Right hindlimb (tissue), 1 donor: ENCODE data around the gene VSTM4.

Source experiments
- DNase-seq: peaks from one replicate; pipeline ENCODE4 v3.0.0-alpha.2; 2018

Gene VSTM4

DNA sequence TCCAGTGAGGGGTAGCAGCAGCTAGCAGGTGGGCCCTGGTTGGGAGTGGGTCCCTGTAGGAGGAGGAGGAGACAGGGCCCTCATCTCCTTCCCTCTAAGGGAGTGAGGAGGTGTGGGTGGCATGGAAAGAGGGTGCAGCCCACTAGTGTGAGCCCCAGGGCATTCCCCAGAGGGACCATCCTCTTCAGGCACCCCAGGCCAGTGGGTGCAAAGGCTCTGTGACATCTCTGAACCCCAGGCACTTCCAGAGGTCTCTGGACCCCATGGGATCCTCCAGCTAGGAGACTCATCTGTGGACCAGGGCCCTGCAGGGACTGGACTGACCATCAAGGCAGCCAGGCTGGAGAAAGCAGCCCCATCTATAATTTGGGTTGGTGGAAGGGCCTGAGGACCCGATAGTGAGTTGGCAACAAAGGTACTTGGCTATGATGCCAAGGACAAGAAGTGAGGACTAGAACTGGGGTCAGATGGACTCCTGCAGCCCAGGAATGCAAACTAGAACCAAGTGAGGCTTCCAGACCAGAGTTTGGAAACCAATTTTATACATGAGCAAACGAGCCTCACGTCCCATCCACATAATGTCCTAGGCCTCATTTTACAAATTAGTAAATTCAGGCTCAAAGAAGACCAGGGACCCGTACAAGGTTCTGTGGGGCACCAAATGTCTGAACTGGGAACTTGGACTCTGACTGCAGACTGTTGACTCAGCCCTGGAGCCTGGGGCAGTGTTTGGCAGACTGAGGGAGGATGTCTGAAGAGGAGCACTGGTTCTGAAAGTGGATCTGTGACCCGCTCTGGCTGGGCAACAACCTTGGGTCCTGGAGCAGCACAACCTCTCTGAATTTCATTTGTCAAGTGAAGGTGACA, 1.4 kb upstream of the VSTM4 start:
- DNase-seq = no peak

DNA sequence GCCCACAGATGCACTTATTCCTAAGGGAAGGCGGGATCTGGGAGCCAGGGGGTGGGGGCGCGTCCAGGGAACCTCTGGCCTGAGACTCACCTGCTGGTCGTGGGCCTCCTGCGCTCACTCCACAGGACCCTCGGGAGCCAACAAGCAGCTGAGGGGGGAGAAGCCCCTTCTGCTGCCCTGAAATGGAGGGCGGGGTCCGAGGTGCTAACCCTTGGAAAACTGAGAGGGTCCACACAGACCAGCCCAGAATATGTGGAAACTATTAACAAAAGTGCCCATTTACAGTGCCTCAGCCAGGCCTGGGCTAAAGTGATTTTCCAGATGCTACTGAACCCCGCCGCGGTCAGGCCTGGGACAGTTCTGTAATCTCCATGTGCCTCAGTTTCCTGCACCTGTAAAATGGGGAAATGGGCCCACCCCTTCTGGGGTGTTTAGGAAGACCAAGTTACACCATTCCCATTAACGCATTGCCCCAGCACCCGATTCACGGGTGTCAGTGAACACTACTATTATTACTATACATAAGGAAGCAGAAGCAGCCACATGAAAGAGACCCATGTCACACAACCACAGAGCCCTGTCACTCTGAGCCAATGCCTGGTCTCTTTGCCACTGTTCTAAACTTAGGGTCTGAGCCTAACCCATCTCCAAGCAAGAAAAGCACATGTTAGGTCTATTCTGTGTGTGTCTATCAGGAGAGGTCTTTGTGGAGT, 630 bp upstream of the VSTM4 start:
- DNase-seq = no peak

DNA sequence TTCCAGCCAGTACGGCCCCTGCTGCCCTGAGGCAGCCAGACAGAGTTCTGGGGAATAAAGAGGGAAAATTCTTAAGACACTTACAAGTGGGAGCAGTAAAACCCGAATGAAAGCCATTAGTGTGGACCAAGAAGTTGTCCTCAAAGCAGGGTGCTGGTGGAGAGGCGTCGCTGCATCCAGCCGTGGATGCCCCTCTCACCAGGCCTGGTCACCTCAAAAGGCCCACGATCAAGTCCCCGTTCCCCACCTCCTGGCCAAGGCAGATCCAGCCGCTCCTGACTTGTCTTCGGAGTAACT, 656 bp downstream of the VSTM4 start:
- no peak for DNase-seq

DNA sequence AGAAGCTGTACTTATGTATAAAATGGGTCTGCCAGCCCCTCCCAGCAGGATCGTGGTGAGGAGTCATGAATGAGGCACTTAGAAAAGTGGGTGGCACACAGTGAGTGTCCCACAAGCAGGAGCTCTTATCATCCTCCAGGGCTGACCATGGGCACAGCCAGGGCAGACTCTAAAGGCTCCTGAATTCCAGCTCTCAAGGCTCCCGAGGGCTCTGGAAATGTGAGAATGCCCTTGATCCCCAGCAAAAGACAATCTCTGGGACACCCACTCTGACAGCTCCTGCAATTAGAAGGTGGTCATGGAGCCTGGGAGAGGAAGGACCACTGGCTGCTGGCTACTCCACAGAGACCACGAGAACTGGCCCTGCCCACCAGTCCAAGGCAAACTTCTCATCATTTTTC, 1.6 kb downstream of the VSTM4 start:
- no peak for DNase-seq

DNA sequence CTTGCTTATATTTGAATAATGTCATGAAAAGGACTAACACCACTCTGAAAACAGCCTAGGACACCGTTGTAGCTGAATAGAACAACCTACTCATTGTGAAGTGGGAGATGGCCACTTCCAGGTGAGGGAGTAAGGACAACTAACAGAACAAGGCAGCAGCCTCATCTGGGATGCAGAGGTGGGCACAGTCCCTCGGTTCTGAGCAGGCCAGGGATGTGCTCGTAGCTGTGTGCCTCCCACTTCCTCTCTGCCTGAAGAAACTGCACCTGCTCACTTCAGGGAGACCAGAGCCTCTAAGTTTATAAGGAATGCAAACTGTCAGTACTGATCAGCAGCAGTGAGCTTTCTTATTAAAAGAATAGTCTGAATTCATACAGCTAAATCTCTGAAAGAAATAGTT, 2.5 kb downstream of the VSTM4 start:
- no peak for DNase-seq

DNA sequence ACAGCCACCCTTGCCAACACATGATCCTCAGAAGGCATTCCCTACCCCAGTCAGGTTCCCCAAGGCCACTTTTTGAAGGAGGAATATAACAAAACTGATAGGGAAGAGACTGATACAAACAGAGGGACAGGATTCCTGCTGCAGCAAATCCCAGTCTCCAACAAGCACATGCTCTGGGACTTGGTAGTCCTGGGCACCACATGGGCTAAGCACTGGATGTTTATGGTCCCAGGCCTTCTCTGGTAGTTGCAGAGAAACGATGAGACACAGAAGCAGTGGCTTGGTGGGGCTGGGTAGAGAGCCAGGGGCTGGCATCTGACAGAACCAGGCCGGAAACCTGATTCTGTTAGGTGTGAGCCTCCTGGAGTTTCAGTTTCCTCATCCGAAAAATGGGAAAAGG, 3.2 kb downstream of the VSTM4 start:
- DNase-seq = no peak

DNA sequence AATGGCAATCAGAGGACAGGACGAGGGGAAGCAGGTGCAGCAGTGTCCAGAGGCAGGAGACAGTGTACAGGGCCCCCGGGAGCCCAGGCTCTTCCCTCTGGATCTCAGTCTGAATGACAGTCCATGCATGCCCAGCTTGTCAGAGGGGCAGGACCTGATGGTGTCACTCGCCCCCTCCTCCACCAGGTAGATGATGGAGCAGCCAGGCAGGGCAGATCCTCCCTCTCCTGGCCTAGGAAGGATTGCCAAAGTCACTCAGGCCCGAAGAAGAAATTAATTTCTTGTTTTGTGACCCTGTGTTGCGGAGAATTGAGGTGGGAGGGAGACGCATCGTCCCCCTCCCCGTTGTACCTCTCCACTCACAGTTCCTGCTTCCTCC, 4.0 kb downstream of the VSTM4 start:
- no peak for DNase-seq

DNA sequence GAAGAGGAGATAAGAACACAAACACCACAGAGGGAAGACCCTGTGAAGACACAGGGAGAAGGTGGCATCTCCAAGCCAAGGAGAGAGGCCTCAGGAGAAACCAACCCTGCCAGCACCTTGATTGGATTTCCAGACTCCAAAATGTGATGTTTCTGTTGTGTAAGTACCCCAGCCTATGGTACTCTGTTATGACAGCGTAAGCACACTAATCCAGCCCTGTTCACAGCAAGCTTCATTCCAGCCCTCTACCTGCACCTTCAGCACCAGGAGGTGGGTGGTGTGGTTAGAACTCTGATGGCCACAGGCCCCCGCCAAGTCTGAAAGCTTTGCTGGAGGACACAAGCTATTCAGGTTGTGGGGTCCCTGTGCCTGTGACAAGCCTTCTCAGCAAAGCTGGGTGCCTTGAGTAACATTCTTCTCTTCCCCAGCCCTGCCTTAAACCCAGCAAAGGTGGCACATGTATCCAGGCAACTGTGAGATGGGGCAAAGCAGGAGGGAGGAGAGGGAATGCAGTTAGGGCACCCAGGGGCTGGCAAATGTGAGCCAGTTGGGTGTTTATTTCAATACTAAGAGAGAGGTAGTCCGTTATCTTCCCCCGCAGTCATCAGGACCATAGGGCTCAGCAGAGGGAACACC, 4.5 kb downstream of the VSTM4 start:
- DNase-seq = no peak

DNA sequence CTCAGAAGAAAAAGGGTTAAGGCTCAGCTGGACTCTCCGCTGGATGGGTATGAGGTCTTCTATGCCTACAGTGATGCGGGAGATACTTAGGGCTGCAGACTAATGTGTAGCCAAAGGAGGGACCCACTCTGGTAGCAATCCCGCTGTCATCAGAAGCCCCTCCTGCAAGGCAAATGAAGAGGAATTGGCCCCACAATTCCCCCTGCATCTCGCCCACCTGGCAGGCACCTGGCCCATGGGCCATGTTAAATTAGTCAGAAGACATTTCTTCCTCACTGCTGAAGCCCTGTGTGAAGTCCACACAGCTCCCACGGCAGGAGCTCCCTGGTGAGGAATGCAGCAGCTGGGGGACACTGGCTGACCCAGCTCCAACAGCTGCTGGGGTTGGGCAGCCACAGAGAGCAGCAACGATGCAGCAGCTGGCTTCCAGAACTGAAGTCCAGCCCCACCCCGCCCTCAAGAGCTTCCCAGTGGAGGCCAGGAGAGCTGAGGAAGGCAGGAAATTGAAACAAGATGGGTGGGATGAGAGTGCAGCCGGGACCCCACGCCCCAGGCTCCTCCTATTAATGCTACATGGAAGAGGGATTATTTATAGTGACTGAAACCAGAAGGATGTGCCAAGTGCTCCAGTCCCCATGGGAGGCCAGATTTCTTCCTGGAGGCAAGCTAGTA, 5.5 kb downstream of the VSTM4 start:
- peak; percentile 94 for DNase-seq

DNA sequence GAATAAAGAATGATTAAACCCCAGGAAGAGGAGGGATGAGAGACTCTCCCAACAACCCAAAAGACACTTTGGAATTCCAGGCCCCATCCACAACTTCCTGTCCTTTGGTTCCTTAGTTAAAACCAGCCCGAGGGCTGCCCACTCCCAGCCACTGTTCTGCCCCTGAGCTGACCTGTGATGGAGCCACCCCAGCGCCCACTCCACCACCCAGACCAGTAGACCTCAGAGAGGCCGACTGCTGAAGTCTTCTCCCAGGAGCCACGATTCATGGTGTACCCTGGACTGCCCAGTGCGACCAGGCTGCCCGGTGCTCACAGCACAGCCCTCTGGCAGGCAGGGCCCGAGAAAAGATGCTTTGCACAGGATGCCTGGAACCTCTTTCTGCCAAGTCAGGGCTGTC, 6.7 kb downstream of the VSTM4 start:
- no peak for DNase-seq

DNA sequence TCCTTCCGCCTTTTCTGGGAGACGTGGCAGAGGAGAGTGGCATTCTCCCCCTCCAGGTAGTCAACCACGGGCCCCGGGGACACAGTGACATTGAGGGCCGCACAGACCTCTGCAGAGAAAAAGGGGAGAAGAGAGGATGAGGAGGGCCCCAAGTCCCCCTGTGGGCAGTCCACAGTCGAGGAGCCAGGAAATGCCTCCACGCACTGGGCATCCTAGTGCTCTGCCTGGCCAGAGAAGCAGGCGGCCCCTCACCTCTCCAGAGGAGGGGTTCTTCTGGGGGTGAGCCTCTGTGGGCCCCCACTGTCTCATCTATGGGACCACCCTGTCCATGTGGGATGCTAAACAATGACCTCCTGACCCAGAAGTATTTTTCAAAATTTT, 7.4 kb downstream of the VSTM4 start:
- no peak for DNase-seq

DNA sequence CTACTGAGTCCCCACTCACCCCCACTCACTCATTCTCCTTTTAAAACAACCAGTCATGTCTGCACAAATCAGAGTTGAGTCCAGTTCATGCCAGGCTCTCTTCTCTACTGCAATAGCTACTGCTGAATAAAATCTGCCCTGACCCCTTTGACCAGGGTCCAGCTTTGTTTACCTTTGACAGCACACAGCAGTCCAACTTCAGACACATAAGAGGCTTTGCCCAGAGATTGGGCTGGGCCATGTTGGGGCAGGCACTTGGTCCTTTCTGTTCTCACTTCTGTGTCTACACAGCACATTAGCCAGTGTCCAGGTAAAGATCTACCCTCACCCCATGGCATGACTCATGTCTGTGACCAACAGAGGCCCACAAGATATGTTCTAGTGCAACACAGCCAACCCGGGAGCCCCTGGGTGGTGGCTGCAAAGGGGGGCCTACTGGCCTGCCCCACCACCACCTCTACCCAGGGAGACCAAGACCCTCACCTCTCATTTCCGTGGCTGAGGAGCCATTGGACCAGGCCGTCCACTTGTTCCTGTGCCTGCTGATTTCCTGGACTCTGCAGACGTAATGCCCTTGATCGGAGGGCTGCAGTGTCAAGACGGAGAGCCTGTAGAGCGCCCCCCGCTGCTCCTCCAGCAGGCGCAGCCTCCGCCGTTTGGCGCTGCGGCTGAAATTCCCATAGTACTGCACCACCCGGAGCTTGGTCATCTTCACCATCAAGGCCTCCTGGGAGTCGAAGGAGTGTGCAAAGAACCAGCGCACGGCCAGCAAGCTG, 8.0 kb downstream of the VSTM4 start:
- no peak for DNase-seq

DNA sequence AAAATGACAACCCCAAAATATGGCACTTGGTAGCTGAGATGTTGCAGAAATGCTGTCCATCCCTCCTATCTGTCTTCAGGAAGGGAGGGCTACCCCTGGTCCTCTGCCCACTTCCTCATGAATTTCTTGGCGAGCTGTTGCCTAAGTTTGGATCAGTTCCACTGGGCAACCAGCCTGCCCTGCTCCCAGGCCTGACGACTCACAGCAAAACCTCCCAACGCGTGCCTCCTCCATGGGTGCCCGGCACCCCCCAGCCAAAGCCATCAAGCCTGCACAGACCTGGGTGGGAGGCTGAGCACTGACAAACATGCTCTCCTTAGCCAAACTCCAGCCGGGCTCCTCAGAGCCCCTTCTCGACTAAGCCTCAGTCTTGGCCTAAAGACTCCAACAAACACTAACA, 8.9 kb downstream of the VSTM4 start:
- no peak for DNase-seq

DNA sequence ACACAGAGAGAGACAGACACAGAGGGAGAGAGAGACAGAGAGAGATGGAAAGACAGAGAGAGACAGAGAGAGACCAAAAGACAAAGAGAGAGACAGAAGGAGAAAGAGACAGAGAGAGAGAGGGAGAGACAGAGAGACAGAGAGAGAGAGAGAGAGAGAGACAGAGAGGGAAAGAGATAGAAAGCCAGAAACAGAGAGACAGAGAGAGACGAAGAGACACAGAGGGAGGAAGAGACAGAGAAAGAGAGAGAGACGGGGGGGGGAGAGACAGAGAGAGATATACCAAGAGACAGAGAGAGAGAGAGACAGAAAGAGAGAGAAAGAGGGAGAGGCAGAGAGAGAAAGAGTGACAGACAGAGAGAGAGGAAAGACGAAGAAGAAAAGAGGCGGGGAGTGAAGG, 10.2 kb downstream of the VSTM4 start:
- no peak for DNase-seq

DNA sequence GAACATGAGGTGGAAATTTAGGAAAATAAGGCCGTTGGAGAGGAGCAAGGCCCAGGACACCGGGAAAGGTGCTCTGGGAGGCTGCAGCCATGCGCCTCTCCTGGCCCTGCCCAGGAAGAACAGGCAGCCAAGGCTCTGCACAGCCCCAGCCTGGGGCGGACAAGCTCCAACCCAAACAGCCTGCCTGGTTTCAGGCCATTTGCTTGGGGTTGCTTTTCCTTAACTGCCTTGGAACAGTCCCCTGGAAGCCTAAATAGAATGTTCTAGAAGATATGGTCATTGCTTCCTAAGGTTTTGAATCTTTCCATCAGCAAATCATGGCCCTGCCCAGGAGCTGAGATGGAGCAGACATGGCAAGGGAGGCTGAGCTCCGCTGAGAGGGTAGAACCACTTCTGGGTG, 11.0 kb downstream of the VSTM4 start:
- no peak for DNase-seq

DNA sequence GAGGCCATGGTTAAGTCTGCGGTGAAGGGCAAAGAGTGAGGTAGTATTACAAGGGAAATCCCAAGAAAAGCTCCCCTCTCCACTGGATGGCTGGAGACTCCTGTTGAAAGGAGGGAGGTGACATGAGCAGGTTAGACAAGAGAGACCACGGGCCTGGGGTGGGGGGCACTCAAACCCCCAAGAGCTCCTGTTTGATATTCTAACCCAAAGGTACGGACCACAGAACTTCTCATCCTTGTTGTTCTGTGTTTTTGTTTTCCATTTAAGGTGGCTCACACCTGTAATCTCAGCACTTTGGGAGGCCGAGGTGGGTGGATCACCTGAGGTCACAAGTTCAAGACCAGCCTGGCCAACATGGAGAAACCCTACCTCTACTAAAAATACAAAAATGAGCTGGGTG, 11.6 kb downstream of the VSTM4 start:
- no peak for DNase-seq

DNA sequence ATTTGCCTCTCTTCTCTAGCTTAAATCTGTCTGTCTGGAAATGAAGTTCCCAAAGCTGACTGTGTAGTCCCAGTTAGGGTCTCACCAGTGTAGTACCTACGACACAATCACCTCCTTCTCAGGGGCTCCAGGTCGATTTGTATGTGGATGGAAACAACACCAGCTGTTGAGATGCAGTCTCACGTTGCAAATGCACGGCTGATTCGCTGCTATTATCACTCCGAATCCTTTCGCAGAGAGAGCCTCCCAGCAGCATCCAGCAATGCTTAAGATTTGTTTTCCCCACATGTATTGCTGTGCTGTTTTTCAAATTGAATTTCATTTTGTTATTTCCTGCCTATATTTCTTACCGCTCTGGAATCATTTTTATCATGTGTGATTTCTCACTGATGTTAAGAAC, 16.3 kb downstream of the VSTM4 start:
- DNase-seq = no peak

DNA sequence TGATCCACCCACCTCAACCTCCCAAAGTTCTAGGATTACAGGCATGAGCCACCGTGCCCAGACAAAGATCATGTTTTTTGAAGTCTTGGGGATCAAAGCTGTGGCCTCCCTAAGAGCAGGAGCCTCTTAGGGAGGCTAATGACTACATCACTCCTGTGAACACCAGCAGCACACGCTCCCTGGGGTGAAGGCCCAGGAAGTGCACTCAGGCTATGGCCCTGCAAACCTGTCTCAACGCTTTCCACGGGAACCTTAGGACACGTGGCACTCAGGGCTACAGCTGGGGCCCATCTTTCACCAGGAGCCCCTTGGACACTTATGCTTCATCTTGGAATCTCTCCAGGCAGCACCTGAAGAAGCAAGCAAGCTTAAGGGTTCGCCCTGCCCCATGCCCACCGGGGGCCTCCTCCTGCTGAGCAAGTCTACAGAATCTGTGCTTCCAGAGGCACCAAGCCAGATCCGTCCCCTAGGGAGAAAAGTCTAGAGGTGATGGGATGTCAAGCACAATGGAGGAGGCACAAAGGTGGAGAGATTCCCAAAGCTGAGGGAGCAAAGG, 18.4 kb downstream of the VSTM4 start:
- no peak for DNase-seq

DNA sequence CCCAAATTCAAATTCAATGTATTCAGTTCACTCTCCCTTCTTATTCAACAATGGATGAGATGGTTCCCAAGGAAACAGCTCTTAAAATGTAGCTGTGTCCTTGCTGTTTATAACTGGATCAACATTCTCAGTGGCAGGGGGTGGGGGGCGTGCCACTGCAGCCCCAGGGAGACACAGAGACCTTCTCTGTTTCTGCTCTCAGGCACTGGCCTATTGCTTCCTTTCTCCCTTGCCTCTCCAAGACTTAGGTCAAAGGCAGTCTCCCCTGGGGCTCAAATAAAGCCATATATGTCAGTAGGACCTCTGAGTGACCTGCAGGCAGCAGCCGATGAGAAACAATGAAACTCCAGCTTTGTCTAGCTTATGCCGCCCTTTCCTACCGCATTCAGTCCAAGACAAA, 20.7 kb downstream of the VSTM4 start:
- DNase-seq = no peak

DNA sequence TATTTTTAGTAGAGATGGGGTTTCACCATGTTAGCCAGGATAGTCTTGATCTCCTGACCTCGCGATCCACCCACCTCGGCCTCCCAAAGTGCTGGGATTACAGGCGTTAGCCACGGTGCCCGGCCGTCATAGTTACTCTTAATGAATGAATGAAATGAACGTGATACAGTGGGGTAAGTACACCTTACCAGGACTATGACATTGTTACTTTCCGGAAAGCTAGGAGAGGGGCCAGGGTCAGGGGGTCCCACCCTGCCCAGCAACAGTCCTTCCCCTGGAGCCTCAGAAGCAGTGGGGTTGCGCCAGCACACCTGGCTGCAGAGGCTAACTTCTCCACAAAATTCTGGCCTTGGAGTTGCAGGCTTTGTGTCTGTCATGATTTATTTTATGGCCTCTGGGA, 21.4 kb downstream of the VSTM4 start:
- no peak for DNase-seq

DNA sequence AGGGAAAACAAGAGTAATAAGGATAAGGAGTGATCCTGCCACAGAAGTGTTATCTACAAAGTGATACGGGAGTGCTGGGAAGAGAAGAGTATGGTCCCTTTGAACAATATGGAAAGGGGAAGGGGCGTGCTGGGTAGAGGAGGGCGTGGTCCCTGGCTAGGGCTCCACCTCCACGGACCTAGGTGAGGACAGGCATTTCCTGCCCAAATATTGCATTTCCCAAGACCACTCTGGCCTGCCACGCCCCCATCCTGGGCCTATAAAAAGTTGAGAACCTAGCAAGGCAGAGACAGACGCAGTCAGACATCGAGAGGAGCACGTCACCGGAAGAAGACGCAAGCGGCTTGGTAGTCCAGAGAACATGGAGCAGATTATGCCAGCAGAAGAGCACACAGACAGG, 22.8 kb downstream of the VSTM4 start:
- DNase-seq = no peak

DNA sequence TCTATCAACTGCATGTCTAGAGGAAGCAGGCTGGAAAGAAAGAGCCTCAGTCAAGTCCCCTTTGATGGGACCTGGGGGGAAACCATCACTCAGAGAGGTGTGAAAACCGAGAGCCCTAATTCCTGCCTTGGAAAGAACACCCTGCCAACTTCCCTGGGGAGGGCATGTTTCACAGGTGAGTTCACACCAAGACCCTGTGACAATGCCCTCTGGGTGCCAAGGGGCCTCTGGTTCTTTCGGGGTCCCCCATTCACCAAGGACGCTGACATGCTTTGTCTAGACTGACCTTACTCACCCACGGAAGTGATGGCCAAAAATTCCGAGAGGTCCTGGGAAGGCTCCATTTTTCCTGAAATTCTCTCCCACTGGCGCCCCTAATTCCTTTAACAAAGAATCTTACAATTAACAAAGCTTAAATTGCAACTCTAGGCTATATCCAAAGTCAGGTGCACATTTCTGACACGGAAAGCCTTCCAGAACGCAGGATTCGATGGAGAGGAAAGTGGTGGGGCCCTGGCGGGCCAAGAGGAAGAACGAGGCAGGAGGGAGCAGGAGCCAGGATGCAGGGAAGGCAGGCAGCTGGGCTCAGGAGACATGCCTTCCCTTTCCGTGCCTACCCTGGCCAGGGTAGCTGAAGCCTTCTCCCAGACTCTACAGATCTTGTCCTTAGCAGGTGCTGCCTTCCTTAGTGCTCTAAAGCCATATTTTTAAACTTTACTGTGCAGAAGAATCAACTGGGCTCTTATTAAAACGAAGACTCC, 23.7 kb downstream of the VSTM4 start:
- DNase-seq = no peak
